Endodermal cell (in vitro differentiated cells): ENCODE measurements around the gene SLC25A17. TPM values are rescaled to one million over a fixed set of nuclear protein-coding genes. Genes with fewer than 3 reads are reported as not detected.

Experiments used
- DNase-seq: peaks from one replicate; pipeline ENCODE4 v3.0.0-alpha.2; 2017
- H3K27ac ChIP-seq: 2 replicates; pipeline ENCODE4 v1.5.1; 2013; ENCODE audit warnings: mild to moderate bottlenecking, low read depth, low read length, moderate library complexity
- H3K27me3 ChIP-seq: 2 replicates; pipeline ENCODE4 v1.6.1; 2013; ENCODE audit warnings: mild to moderate bottlenecking, low read length, moderate library complexity; ENCODE audit not compliant: insufficient read depth, control insufficient read depth, poor library complexity, severe bottlenecking
- H3K36me3 ChIP-seq: 2 replicates; pipeline ENCODE4 v1.7.0; 2013; ENCODE audit warnings: mild to moderate bottlenecking, low read length, moderate library complexity; ENCODE audit not compliant: control insufficient read depth, insufficient read depth
- H3K4me1 ChIP-seq: one replicate; pipeline ENCODE4 v1.7.0; 2013; ENCODE audit warnings: low read length; ENCODE audit not compliant: control insufficient read depth, insufficient read depth
- H3K4me3 ChIP-seq: 2 replicates; pipeline ENCODE4 v1.5.1; 2013; ENCODE audit warnings: mild to moderate bottlenecking, low read length, moderate library complexity
- H3K9ac ChIP-seq: 2 replicates; pipeline ENCODE4 v1.6.1; 2013; ENCODE audit warnings: mild to moderate bottlenecking, low read length, moderate library complexity; ENCODE audit not compliant: poor library complexity, severe bottlenecking; ENCODE audit errors: extremely low read depth
- H3K9me3 ChIP-seq: 2 replicates; pipeline ENCODE4 v1.6.1; 2013; ENCODE audit warnings: mild to moderate bottlenecking, low read length, moderate library complexity; ENCODE audit not compliant: control insufficient read depth
- H3K27ac Mint-ChIP-seq: 2 replicates; pipeline ENCODE4 v1.8.0; 2020; ENCODE audit warnings: mixed read lengths
- H3K27me3 Mint-ChIP-seq: 2 replicates; pipeline ENCODE4 v1.8.0; 2021; ENCODE audit warnings: mild to moderate bottlenecking, mixed read lengths; ENCODE audit not compliant: insufficient read depth
- H3K36me3 Mint-ChIP-seq: 2 replicates; pipeline ENCODE4 v1.8.0; 2020; ENCODE audit warnings: low read depth, mixed read lengths
- H3K4me1 Mint-ChIP-seq: 2 replicates; pipeline ENCODE4 v1.8.0; 2020; ENCODE audit warnings: mixed read lengths
- H3K4me3 Mint-ChIP-seq: 2 replicates; pipeline ENCODE4 v1.8.0; 2020; ENCODE audit warnings: mild to moderate bottlenecking, moderate library complexity, mixed read lengths
- H3K9me3 Mint-ChIP-seq: 2 replicates; pipeline ENCODE4 v1.8.0; 2020; ENCODE audit warnings: mild to moderate bottlenecking, mixed read lengths
- WGBS, 2 experiments: methylation state at CpG; one replicate each; pipeline versions ENCODE4 v1.1.5 to v1.1.7; 2013; ENCODE audit warnings: missing lambda C conversion rate in 2 of 2, mixed read lengths in 1 of 2; ENCODE audit not compliant: insufficient coverage in 1 of 2, insufficient read length in 1 of 2; 5-methylcytosine and 5-hydroxymethylcytosine counted together
- total RNA-seq, 2 donors: library from RNA; stranded (reverse); fragmentation: NEBNext Ultra II Directional in 1 of 2; extraction: Animal tissue kit (Norgen Biotek cat#: 25700) in 1 of 2; gene quantifications; 2 replicates in 1 of 2; 3 replicates in 1 of 2; pipeline ENCODE4 v1.2.1, GENCODE V29; 2021
- TF ChIP-seq, protein P1 (sequence below): fragments of 200-600 bp; sonication (generic); conservative IDR thresholded peaks from 2 replicates; pipeline ENCODE4 v1.5.0; 2021; ENCODE audit warnings: antibody characterized with exemption, mild to moderate bottlenecking

The SLC25A17 gene
- total RNA-seq, 2 donors from 2014 or later = 25.4 to 29.4 TPM

DNA sequence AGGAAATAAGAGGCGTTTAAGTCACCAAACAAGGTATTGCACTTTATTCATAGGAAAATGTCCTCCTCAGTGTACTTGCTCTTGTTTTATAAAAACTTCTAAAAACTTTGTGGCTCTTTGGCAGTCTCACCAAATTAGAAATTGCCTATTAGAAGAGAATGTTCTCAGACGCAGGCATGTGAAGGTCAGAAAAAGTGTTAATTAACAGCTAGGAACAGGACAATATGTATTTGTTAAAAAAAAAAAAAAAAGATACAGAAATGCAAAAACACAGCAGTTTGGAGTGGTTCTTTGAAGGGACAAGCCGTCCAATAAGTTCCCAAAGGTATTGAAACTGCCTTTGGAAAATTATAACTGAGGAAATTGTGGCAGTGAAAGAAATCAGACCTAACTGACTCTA lies 67.9 kb downstream of the SLC25A17 start:
- Mint-ChIP-seq H3K4me1 (peaks cover 20% of the 10 kb centered on the region), H3K27me3 (peaks cover 2% of the 10 kb centered on the region), H3K4me3 (no peak overlapping the region), H3K27ac (no peak overlapping the region), H3K9me3 (peaks cover 24% of the 10 kb centered on the region), H3K36me3 (peaks cover 2% of the 10 kb centered on the region)
- Histone ChIP-seq H3K9ac (no peak overlapping the region), H3K9me3 (peaks cover 21% of the 10 kb centered on the region), H3K4me1 (no peaks in the 10 kb centered on the region), H3K4me3 (no peak overlapping the region), H3K27ac (no peak overlapping the region), H3K36me3 (no peaks in the 10 kb centered on the region), H3K27me3 (no peaks in the 10 kb centered on the region)
- WGBS, 2 experiments = 78 to 79% methylated on average over 3 of the region's 3 CpGs
- no peak for DNase-seq
- TF ChIP-seq, protein P1, sequence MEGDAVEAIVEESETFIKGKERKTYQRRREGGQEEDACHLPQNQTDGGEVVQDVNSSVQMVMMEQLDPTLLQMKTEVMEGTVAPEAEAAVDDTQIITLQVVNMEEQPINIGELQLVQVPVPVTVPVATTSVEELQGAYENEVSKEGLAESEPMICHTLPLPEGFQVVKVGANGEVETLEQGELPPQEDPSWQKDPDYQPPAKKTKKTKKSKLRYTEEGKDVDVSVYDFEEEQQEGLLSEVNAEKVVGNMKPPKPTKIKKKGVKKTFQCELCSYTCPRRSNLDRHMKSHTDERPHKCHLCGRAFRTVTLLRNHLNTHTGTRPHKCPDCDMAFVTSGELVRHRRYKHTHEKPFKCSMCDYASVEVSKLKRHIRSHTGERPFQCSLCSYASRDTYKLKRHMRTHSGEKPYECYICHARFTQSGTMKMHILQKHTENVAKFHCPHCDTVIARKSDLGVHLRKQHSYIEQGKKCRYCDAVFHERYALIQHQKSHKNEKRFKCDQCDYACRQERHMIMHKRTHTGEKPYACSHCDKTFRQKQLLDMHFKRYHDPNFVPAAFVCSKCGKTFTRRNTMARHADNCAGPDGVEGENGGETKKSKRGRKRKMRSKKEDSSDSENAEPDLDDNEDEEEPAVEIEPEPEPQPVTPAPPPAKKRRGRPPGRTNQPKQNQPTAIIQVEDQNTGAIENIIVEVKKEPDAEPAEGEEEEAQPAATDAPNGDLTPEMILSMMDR = no peak

DNA sequence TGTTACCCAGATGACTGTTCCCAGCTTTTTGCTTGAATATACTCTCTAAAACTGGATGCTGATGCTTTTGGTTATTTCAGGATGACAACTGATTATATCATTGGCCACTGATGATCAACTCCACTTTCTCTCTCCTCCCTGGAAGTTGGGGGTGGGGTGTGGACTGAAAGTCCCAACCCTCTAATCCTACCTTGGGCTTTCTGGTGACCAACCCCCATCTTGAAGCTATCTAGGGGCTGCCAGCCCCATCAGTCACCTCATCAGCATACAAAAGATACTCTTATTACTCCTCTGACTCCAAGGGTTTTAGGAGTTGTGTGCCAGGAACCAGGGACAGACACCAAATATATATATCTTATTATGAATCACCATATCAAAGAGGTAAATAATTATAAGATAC lies 69.3 kb downstream of the SLC25A17 start:
- H3K27ac ChIP-seq = no peak overlapping the region

DNA sequence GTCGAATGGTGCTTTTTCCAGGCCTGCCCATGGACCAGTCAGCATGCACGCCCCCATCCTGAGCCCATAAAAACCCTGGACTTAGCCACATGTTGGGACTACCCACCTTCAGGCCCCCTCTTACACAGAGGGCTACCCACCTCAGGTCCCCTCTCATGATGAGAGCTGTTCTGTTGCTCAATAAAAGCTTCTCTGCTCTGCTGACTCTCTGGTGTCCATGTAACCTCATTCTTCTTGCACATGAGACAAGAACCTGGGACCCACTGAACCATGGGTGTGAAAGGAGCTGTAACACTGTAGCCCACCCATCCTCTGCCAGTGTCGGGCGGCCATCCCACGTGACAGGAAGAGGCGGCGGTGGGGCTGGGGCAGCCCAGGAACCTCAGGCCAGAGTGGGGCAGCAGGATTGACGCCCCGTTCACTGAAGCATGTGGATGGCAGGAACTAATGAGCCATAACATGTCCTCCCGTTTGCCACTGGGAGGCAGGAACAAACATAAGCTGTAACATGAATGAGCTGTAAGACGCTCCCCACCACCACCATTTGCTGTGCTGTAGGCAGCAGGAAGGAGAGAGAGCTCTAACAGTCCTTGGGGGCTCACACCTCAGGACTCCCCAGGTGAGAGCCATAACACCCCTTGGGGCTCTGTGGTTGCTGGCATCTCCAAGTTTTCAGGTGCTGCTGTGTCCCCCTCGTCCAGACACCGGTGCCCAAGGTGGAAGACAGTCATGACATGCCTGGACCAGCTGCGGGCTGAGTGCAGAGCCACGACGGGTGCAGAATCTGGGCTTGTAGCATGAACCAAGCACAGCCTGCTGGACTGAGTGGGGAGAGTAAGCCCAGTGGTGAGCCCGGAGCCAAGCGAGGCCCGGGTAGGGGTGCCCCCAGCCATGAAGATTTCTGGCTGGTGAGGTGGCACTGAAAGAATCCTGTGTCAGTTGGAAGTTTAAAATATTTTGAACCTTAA lies 70.5 kb downstream of the SLC25A17 start:
- no peaks in the 10 kb centered on the region for H3K4me1 ChIP-seq
- H3K9ac ChIP-seq = no peak overlapping the region
- DNase-seq = peak; percentile 68
- Mint-ChIP-seq H3K36me3 (peaks cover 2% of the 10 kb centered on the region), H3K9me3 (peaks cover 23% of the 10 kb centered on the region), H3K27ac (no peak overlapping the region), H3K4me1 (peaks cover 16% of the 10 kb centered on the region), H3K4me3 (no peak overlapping the region), H3K27me3 (peaks cover 2% of the 10 kb centered on the region)
- WGBS, 2 experiments = 94 to 97% methylated on average over 18 to 19 of the region's 19 CpGs
- no peak overlapping the region for H3K4me3 ChIP-seq
- H3K27me3 ChIP-seq = no peaks in the 10 kb centered on the region
- H3K9me3 ChIP-seq = peaks cover 17% of the 10 kb centered on the region
- H3K27ac ChIP-seq = no peak overlapping the region
- no peaks in the 10 kb centered on the region for H3K36me3 ChIP-seq
- TF ChIP-seq, protein P1 = no peak

More for the DNA sequence above, 69.3 kb downstream of the SLC25A17 start:
- H3K36me3 ChIP-seq = no peaks in the 10 kb centered on the region
- TF ChIP-seq, protein P1 = no peak
- Mint-ChIP-seq H3K4me1 (peaks cover 16% of the 10 kb centered on the region), H3K27me3 (peaks cover 2% of the 10 kb centered on the region), H3K9me3 (peaks cover 24% of the 10 kb centered on the region), H3K36me3 (peaks cover 2% of the 10 kb centered on the region), H3K27ac (no peak overlapping the region), H3K4me3 (no peak overlapping the region)
- H3K9me3 ChIP-seq = peaks cover 21% of the 10 kb centered on the region
- H3K27me3 ChIP-seq = no peaks in the 10 kb centered on the region
- DNase-seq = peak; percentile 57
- H3K4me1 ChIP-seq = no peaks in the 10 kb centered on the region
- H3K4me3 ChIP-seq = no peak overlapping the region
- no peak overlapping the region for H3K9ac ChIP-seq
